ENCODE data around the gene TMEM132C. TPM values are rescaled to one million over a fixed set of nuclear protein-coding genes. Genes with fewer than 3 reads are reported as not detected.

TMEM132C gene
- total and polyA plus RNA-seq, 3 donors from 2014 or later = 2.9 to 5.5 (median 3.3) TPM

DNA sequence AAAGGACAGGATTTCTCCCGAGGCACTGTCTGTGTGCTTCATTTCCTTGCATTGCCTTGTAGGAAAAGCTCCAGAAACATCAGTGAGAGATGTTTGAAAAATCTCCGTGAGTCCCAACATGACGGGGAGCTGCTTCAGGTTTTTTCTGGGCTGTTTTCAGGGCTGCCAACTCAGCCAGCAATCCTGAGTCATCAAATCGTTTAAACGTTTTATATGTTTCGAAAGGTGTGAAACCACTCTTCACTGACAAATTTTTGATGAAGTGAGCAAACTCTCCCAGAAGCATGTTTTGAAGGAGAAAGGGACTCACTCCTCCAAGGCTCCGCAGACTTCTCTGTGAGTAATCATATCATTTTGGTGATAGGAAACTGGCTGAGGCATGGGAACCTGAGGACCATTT is 240.5 kb downstream of the TMEM132C start:
- no peaks in the 10 kb centered on the region for H3K36me3 ChIP-seq (ENCODE audit: low read depth, missing control alignments)
- H3K27ac ChIP-seq = no peak overlapping the region
- H3K4me3 ChIP-seq = no peak overlapping the region
- no peaks in the 10 kb centered on the region for H3K4me1 ChIP-seq
- no peaks in the 10 kb centered on the region for H3K9me3 ChIP-seq
- intact Hi-C loops (cut with DNase I; ENCODE audit: low total_unique reads) = no loop called here
- no peak for DNase-seq
- no peaks in the 10 kb centered on the region for H3K27me3 ChIP-seq
- WGBS, 2 donors = 86 to 92% methylated on average over 7 of the region's 7 CpGs
- TF ChIP-seq, protein P1, sequence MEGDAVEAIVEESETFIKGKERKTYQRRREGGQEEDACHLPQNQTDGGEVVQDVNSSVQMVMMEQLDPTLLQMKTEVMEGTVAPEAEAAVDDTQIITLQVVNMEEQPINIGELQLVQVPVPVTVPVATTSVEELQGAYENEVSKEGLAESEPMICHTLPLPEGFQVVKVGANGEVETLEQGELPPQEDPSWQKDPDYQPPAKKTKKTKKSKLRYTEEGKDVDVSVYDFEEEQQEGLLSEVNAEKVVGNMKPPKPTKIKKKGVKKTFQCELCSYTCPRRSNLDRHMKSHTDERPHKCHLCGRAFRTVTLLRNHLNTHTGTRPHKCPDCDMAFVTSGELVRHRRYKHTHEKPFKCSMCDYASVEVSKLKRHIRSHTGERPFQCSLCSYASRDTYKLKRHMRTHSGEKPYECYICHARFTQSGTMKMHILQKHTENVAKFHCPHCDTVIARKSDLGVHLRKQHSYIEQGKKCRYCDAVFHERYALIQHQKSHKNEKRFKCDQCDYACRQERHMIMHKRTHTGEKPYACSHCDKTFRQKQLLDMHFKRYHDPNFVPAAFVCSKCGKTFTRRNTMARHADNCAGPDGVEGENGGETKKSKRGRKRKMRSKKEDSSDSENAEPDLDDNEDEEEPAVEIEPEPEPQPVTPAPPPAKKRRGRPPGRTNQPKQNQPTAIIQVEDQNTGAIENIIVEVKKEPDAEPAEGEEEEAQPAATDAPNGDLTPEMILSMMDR (IDR thresholded peaks at IDR 0.05) = no peak
- TF ChIP-seq POLR2A (IDR thresholded peaks at IDR 0.05) = no peak

DNA sequence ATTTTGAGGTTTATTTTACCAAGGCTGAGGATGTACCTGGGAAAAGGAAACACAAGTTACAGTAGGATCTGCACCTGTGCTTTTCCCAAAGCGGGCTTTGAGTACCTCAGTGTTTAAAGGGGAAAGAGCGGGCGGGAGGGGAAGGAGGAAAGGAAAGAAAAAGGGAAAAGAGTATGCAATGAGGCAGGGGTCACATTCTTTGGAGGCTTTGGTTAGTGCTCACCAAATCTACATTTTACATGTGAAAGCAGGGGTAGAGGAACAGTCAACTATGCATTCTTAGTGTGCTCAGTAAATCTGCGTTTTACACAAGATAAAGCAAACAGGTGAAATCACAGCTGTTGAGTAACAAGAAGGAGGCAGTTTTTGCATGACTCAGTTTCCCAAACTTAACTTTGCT is 242.2 kb downstream of the TMEM132C start:
- intact Hi-C loops (cut with DNase I; ENCODE audit: low total_unique reads) = no loop called here
- Histone ChIP-seq H3K4me1 (no peaks in the 10 kb centered on the region), H3K9me3 (no peaks in the 10 kb centered on the region), H3K27ac (no peak overlapping the region), H3K27me3 (no peaks in the 10 kb centered on the region), H3K4me3 (no peak overlapping the region), H3K36me3 (ENCODE audit: low read depth, missing control alignments) (no peaks in the 10 kb centered on the region)
- 89 to 90% methylated on average over 4 of the region's 4 CpGs for WGBS, 2 donors
- TF ChIP-seq, protein P1 (IDR thresholded peaks at IDR 0.05) = no peak
- no peak for TF ChIP-seq POLR2A (IDR thresholded peaks at IDR 0.05)
- DNase-seq = no peak

DNA sequence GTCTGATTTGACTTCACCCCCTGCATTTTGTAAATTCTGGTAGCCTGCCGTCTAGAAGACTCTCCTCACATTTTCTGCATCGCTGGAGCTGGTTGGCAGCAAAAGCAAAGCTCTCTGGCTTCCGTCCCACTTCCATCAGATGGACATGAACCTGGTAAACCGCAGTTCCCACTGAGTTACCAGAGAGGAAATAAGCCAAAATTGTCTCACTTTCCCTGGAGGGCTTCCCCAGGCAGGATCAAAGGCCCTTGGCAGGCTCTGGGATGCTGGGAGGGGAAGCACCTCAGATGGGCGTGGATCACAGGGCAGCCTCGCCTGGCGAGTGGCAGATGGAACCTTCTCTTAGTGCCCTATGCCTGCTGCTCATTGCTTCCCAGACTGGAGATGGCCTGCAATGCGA is 243.5 kb downstream of the TMEM132C start:
- WGBS, 2 donors = 84 to 88% methylated on average over 8 of the region's 8 CpGs
- intact Hi-C loops (cut with DNase I; ENCODE audit: low total_unique reads) = no loop called here
- DNase-seq = no peak
- H3K4me3 ChIP-seq = no peak overlapping the region
- H3K27me3 ChIP-seq = no peaks in the 10 kb centered on the region
- no peaks in the 10 kb centered on the region for H3K4me1 ChIP-seq
- no peaks in the 10 kb centered on the region for H3K36me3 ChIP-seq (ENCODE audit: low read depth, missing control alignments)
- no peak overlapping the region for H3K27ac ChIP-seq
- no peaks in the 10 kb centered on the region for H3K9me3 ChIP-seq
- TF ChIP-seq POLR2A (IDR thresholded peaks at IDR 0.05) = no peak
- TF ChIP-seq, protein P1 (IDR thresholded peaks at IDR 0.05) = no peak

DNA sequence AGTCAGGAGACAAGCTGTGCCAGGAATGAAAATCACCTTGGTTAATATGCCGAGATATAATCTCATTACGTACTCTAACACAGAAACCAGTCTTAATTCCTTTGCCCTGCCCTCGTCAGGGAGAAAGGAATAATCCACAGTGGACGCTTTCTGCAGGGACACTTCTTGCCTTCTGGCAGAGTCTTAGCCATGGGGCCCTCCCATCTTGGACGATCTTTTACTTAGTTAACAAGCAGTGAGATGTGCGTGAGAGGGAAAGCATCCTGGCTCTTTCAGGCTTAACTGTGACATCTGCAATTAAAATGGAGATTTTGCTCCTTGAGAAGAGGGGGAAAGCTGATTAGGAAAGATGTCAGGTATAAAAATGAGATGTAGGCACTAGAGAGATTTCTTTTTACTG is 246.4 kb downstream of the TMEM132C start:
- intact Hi-C loops (cut with DNase I; ENCODE audit: low total_unique reads) = no loop called here
- TF ChIP-seq POLR2A (IDR thresholded peaks at IDR 0.05) = no peak
- TF ChIP-seq, protein P1 (IDR thresholded peaks at IDR 0.05) = no peak
- H3K4me3 ChIP-seq = no peak overlapping the region
- no peak for DNase-seq
- no peaks in the 10 kb centered on the region for H3K36me3 ChIP-seq (ENCODE audit: low read depth, missing control alignments)
- H3K27me3 ChIP-seq = no peaks in the 10 kb centered on the region
- WGBS, 2 donors = 52 to 62% methylated on average over 6 of the region's 6 CpGs
- no peaks in the 10 kb centered on the region for H3K9me3 ChIP-seq
- H3K4me1 ChIP-seq = no peaks in the 10 kb centered on the region
- H3K27ac ChIP-seq = no peak overlapping the region

DNA sequence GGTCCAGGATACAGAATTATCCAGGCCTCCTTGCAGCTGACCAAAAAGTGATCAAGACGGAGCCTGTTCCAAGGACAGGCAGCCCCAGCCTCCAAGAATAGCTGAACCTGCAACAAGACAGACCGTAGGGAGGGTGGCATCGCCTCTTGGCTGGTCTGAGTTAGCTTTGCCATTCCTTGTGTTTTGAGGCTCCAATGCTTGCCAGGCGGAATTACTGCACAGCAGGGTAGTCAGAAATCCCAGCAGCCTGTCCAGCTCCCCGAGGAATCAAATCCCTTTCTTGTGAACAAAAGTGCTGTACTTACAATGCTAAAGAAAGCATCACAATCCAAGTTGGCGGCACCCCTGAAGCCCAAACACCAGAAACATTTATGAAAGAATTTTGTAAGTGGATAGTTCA is 246.9 kb downstream of the TMEM132C start:
- Histone ChIP-seq H3K27me3 (no peaks in the 10 kb centered on the region), H3K4me3 (no peak overlapping the region), H3K9me3 (no peaks in the 10 kb centered on the region), H3K36me3 (ENCODE audit: low read depth, missing control alignments) (no peaks in the 10 kb centered on the region), H3K4me1 (no peaks in the 10 kb centered on the region), H3K27ac (no peak overlapping the region)
- no peak for TF ChIP-seq POLR2A (IDR thresholded peaks at IDR 0.05)
- DNase-seq = no peak
- WGBS, 2 donors = 50% methylated on average over 5 to 6 of the region's 6 CpGs
- intact Hi-C loops (cut with DNase I; ENCODE audit: low total_unique reads) = no loop called here
